ENCODE results near the gene THAP12. TPM values are rescaled to one million over a fixed set of nuclear protein-coding genes. Genes with fewer than 3 reads are reported as not detected.

The THAP12 gene
- total and polyA plus RNA-seq, 5 donors, result 10.5 to 23.6 (median 19.4) TPM

DNA sequence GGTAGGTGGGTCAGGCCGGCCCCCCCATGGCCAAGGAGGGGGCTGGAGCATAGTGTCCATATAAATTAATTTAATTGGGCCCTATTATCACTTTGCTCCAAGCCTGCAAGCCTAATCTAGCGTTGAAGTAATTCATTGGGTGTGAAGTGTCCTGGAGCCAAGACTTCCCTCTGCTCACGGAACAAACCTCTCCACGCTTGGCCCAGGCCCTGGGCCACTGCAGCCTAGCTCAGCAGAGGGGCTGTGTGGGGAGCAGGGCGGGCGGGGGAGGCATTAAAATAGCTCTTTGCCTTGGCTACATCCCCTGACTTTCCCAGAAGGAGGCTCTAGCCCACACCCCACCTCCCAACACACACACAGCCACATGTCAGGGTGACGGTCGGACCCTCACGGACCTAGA lies 73.5 kb downstream of the THAP12 start:
- H3K27ac ChIP-seq (ENCODE audit: low read length), result no peak overlapping the region
- H3K4me3 ChIP-seq (ENCODE audit: low read length), result no peak overlapping the region
- peak; percentile 80 to 89 for ATAC-seq
- DNase-seq, result peak; percentile 35 to 85 (median 84)
- intact Hi-C loops (cut with DNase I), result no loop called here
- peaks cover 3% of the 10 kb centered on the region for H3K4me1 ChIP-seq (ENCODE audit: control insufficient read depth, insufficient read depth, low read length)
- 41% methylated on average over 9 of the region's 9 CpGs for WGBS
- no peaks in the 10 kb centered on the region for H3K27me3 ChIP-seq (ENCODE audit: control insufficient read depth, insufficient read depth)
- H3K9me3 ChIP-seq (ENCODE audit: control insufficient read depth, low read length), result no peaks in the 10 kb centered on the region

DNA sequence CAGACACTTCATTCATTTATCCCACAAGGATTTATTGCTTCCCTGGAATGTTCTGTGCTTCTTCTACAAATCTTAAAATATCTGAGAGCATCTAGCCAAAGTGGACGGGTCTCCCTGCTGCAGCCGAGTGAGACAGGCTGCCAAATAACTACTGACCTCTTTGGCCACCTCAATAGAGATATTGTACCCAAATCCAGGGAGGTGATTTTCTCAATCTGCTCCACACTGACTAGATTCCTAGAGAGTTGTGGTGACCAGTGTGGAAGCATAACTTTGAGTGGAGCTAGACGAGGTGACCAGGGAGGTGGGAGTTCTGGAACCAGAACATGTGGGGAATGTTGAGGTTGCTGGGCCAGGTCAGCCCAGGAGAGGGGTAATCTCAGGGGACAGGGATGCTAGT lies 77.5 kb downstream of the THAP12 start:
- Histone ChIP-seq H3K27ac (ENCODE audit: low read length) (no peak overlapping the region), H3K4me3 (ENCODE audit: low read length) (no peak overlapping the region), H3K9me3 (ENCODE audit: control insufficient read depth, low read length) (no peaks in the 10 kb centered on the region), H3K27me3 (ENCODE audit: control insufficient read depth, insufficient read depth) (no peaks in the 10 kb centered on the region), H3K4me1 (ENCODE audit: control insufficient read depth, insufficient read depth, low read length) (peaks cover 3% of the 10 kb centered on the region)
- ATAC-seq (no peak), DNase-seq (no peak)
- 51% methylated on average over 3 of the region's 3 CpGs for WGBS
- intact Hi-C loops (cut with DNase I), result no loop called here

DNA sequence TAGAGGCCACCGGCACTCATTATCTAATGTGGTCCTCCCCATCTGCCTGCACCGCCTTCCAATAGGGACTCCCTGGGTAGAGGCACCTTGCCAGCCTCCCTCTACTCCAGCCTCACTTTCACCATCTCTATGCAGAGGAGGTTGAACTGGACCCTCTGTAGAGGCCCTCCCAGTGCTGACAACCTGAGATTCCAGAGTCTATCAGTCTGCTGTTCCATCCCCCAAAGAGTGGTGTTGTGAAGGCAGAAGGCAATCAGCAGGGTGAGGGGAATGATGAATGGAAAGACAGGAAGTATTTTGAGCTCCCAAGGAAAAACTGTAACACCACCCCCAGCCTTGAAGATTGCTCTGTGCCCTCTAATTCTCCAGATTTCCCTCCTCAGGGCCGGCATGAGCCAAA lies 77.9 kb downstream of the THAP12 start:
- DNase-seq, result no peak
- H3K4me3 ChIP-seq (ENCODE audit: low read length), result no peak overlapping the region
- WGBS, result 67% methylated on average over 3 of the region's 3 CpGs

More for the DNA sequence above, 77.9 kb downstream of the THAP12 start:
- intact Hi-C loops (cut with DNase I), result no loop called here
- Histone ChIP-seq H3K27me3 (ENCODE audit: control insufficient read depth, insufficient read depth) (no peaks in the 10 kb centered on the region), H3K4me1 (ENCODE audit: control insufficient read depth, insufficient read depth, low read length) (peaks cover 3% of the 10 kb centered on the region), H3K27ac (ENCODE audit: low read length) (no peak overlapping the region), H3K9me3 (ENCODE audit: control insufficient read depth, low read length) (no peaks in the 10 kb centered on the region)
- no peak for ATAC-seq

Other genes with a start within 250 kb of the THAP12 start
- gene WNT11, start 174.6 kb downstream of the THAP12 start, total RNA-seq, result 1 to 10 TPM; 2.1 to 7.1 (median 3.3) TPM
- 2.9 TPM for gene WNT11, start 174.6 kb downstream of the THAP12 start, polyA plus RNA-seq
- 1 to 10 TPM in 3 of 4 donors, under 1 TPM in 1; 0.92 to 3.5 (median 2.1) TPM for gene GVQW3, start 191 bp upstream of the THAP12 start, total RNA-seq
- 0.77 TPM for gene GVQW3, start 191 bp upstream of the THAP12 start, polyA plus RNA-seq
- gene EMSY, start 63.9 kb upstream of the THAP12 start, total RNA-seq, result 10 to 100 TPM; 19.1 to 22.7 (median 20.6) TPM
- gene EMSY, start 63.9 kb upstream of the THAP12 start, polyA plus RNA-seq, result 7.8 TPM

All from right cardiac atrium (tissue), 5 donors.